HCT116 (cell line): ENCODE results near the gene ELOVL3.

ENCODE experiments used
- CBX3 ChIP-seq: IDR thresholded peaks from 2 replicates; pipeline ENCODE4 v1.6.1; 2012; ENCODE audit warnings: low read depth
- EGR1 ChIP-seq: IDR thresholded peaks from 2 replicates; pipeline ENCODE4 v1.6.1; 2012; ENCODE audit warnings: low read depth
- EZH2 ChIP-seq: fragments of 200-600 bp; sonication (generic); IDR thresholded peaks from 2 replicates; pipeline ENCODE4 v1.6.1; 2017; ENCODE audit warnings: antibody characterized with exemption, mixed run types
- EZH2phosphoT487 ChIP-seq: fragments of 200-600 bp; IDR thresholded peaks from 2 replicates; pipeline ENCODE4 v1.6.1; 2018; ENCODE audit warnings: antibody characterized with exemption, borderline replicate concordance
- MAX ChIP-seq: IDR thresholded peaks from 2 replicates; pipeline ENCODE4 v1.6.1; 2012
- POLR2AphosphoS5 ChIP-seq: IDR thresholded peaks from 2 replicates; pipeline ENCODE4 v1.6.1; 2011; ENCODE audit warnings: mild to moderate bottlenecking, low read depth, low read length, moderate library complexity
- SIN3A ChIP-seq: IDR thresholded peaks from 2 replicates; pipeline ENCODE4 v1.6.1; 2012; ENCODE audit warnings: low read depth
- ZNF274 ChIP-seq: fragments of 200-500 bp; sonication (Bioruptor generic); IDR thresholded peaks from 2 replicates; pipeline ENCODE4 v1.6.1; 2014; ENCODE audit warnings: mild to moderate bottlenecking, low read depth, low read length, inconsistent platforms
- TF ChIP-seq, protein P1 (sequence below): IDR thresholded peaks from 2 replicates; pipeline ENCODE4 v1.6.1; 2012
- TF ChIP-seq, protein P2 (sequence below), 3 experiments: fragments of 200-600 bp in 1 of 3; sonication (generic) in 1 of 3; IDR thresholded peaks in 2 of 3; conservative IDR thresholded peaks in 1 of 3; 2 replicates each; pipeline ENCODE4 v1.5.1; 2012 to 2017; ENCODE audit warnings: low read depth in 2 of 3, low read length in 2 of 3, antibody characterized with exemption in 1 of 3, borderline replicate concordance in 1 of 3, control low read depth in 1 of 3, mild to moderate bottlenecking in 1 of 3, mixed read lengths in 1 of 3, mixed run types in 1 of 3, moderate library complexity in 1 of 3; ENCODE audit not compliant: insufficient read depth in 1 of 3

DNA sequence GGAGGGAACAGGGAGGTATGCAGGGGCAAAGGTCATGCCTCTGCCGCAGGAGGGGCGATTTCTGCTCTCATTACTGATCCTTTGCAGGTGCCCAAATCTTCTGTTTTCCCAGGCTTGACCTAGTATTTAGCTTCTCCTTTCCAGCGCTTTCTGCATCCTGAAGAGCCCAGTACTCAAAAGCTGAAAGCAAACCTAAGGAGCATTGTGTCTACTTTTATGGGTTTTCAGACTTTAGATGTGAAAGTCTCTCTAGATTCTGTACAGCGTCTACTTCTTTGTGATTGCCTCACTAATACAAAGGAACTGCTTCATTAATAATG is 19.8 kb downstream of the ELOVL3 start:
- TF ChIP-seq, protein P1, sequence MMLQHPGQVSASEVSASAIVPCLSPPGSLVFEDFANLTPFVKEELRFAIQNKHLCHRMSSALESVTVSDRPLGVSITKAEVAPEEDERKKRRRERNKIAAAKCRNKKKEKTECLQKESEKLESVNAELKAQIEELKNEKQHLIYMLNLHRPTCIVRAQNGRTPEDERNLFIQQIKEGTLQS: no peak
- no peak for TF ChIP-seq POLR2AphosphoS5
- no peak for TF ChIP-seq EGR1
- no peak for TF ChIP-seq SIN3A
- TF ChIP-seq, protein P2, sequence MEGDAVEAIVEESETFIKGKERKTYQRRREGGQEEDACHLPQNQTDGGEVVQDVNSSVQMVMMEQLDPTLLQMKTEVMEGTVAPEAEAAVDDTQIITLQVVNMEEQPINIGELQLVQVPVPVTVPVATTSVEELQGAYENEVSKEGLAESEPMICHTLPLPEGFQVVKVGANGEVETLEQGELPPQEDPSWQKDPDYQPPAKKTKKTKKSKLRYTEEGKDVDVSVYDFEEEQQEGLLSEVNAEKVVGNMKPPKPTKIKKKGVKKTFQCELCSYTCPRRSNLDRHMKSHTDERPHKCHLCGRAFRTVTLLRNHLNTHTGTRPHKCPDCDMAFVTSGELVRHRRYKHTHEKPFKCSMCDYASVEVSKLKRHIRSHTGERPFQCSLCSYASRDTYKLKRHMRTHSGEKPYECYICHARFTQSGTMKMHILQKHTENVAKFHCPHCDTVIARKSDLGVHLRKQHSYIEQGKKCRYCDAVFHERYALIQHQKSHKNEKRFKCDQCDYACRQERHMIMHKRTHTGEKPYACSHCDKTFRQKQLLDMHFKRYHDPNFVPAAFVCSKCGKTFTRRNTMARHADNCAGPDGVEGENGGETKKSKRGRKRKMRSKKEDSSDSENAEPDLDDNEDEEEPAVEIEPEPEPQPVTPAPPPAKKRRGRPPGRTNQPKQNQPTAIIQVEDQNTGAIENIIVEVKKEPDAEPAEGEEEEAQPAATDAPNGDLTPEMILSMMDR (IDR thresholded peaks at IDR 0.05 in 2 of 3, conservative IDR thresholded peaks at IDR 0.05 in 1 of 3; ENCODE audit: borderline replicate concordance in 1 of 3, insufficient read depth in 1 of 3, low read depth in 2 of 3, low read length in 2 of 3): no peak
- no peak for TF ChIP-seq MAX
- TF ChIP-seq EZH2phosphoT487: no peak
- no peak for TF ChIP-seq ZNF274
- TF ChIP-seq CBX3: no peak
- no peak for TF ChIP-seq EZH2
